ENCODE results near the gene DDX51.
"Not testable (repeated sequence)": the region's sequence is repeated elsewhere in the genome, so short reads cannot be mapped to it uniquely, and the experiment has no call there.

The DDX51 gene

GRCh38 chr12:132154941-132155770, 11.0 kb upstream of the DDX51 start:
- no peak for DNase-seq (ENCODE audit: low read depth)

- DNase-seq (ENCODE audit: low read depth), result no peak
These were observed 10.2 kb upstream of the DDX51 start for GRCh38 chr12:132154341-132154761.

GRCh38 chr12:132153501-132154340, 9.6 kb upstream of the DDX51 start:
- DNase-seq (ENCODE audit: low read depth), result peak; percentile 19

GRCh38 chr12:132152953-132153352, 8.8 kb upstream of the DDX51 start:
- DNase-seq (ENCODE audit: low read depth), result no peak

GRCh38 chr12:132152411-132152821, 8.3 kb upstream of the DDX51 start:
- no peak for DNase-seq (ENCODE audit: low read depth)

GRCh38 chr12:132151766-132152410, 7.8 kb upstream of the DDX51 start:
- DNase-seq (ENCODE audit: low read depth), result no peak

- DNase-seq (ENCODE audit: low read depth), result no peak
These were observed 7.1 kb upstream of the DDX51 start for GRCh38 chr12:132151145-132151765.

- DNase-seq (ENCODE audit: low read depth), result no peak
These were observed 6.6 kb upstream of the DDX51 start for GRCh38 chr12:132150780-132151144.

GRCh38 chr12:132149526-132149925, 5.4 kb upstream of the DDX51 start:
- not testable (repeated sequence) for DNase-seq (ENCODE audit: low read depth)

GRCh38 chr12:132148368-132149045, 4.4 kb upstream of the DDX51 start:
- DNase-seq (ENCODE audit: low read depth), result no peak

GRCh38 chr12:132147423-132148367, 3.6 kb upstream of the DDX51 start:
- no peak for DNase-seq (ENCODE audit: low read depth)

- DNase-seq (ENCODE audit: low read depth), result no peak
These were observed 2.8 kb upstream of the DDX51 start for GRCh38 chr12:132146772-132147422.

- DNase-seq (ENCODE audit: low read depth), result no peak
These were observed 2.0 kb upstream of the DDX51 start for GRCh38 chr12:132146098-132146497.

- no peak for DNase-seq (ENCODE audit: low read depth)
These were observed 1.2 kb upstream of the DDX51 start for GRCh38 chr12:132145334-132145733.

- no peak for DNase-seq (ENCODE audit: low read depth)
These were observed 670 bp upstream of the DDX51 start for GRCh38 chr12:132144810-132145168.

- DNase-seq (ENCODE audit: low read depth), result no peak
These were observed 615 bp downstream of the DDX51 start for GRCh38 chr12:132143336-132144071.

- no peak for DNase-seq (ENCODE audit: low read depth)
These were observed 1.3 kb downstream of the DDX51 start for GRCh38 chr12:132142679-132143335.

- no peak for DNase-seq (ENCODE audit: low read depth)
These were observed 2.0 kb downstream of the DDX51 start for GRCh38 chr12:132141976-132142678.

Data from non-pigmented ciliary epithelial cell (primary cell).